Right renal cortex interstitium (tissue), 3 donors: ENCODE data around the gene IL17A. TPM values are rescaled to one million over a fixed set of nuclear protein-coding genes. Genes with fewer than 3 reads are reported as not detected.

Source experiments
- DNase-seq, 3 donors: peaks; one replicate each; pipeline ENCODE4 v3.0.0-alpha.2; 2013; ENCODE audit warnings: low read depth in 3 of 3, low spot score in 2 of 3
- polyA plus RNA-seq, 3 donors: library from polyadenylated mRNA; unstranded; fragments of 120-200 nt; gene quantifications; one replicate each; pipeline ENCODE4 v1.2.1, GENCODE V29; 2013; ENCODE audit not compliant: insufficient read length in 3 of 3

The IL17A gene
- polyA plus RNA-seq = not detected

DNA sequence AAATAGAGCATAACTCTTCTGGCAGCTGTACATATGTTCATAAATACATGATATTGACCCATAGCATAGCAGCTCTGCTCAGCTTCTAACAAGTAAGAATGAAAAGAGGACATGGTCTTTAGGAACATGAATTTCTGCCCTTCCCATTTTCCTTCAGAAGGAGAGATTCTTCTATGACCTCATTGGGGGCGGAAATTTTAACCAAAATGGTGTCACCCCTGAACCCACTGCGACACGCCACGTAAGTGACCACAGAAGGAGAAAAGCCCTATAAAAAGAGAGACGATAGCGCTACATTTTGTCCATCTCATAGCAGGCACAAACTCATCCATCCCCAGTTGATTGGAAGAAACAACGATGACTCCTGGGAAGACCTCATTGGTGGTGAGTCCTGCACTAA lies at the start of gene IL17A:
Gene IL17A, plus strand, starts transcription at position 301 of the 400 bp plus-strand sequence. Its CDS starts 57 bp downstream, at position 358.
- DNase-seq = no peak

DNA sequence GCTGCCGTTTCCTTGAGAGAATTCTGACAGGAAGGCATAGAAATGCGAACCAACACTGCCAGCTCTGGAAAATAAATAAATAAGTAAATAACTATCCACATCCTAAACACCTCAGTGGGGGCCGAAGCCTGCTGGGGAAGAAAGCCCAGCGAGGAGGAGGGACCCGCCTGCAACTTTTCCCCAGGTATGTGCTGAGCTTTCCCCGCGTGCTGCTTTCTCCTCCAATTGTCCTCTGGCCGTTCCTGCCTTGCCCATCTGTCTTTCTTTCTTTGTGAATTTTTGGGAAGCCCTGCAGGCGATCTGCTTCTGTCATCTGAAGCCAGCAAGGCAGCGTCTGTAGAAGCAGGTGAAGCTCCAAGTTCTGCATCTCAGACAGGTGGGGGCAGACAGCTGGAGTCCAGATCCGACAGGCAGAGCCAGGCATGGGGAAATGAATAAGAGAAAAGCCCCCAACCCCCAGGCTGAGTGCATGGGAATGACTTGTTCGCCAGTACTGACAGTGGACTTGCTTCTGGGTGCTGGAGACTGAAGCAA lies 49.2 kb upstream of the IL17A start:
- DNase-seq = no peak

DNA sequence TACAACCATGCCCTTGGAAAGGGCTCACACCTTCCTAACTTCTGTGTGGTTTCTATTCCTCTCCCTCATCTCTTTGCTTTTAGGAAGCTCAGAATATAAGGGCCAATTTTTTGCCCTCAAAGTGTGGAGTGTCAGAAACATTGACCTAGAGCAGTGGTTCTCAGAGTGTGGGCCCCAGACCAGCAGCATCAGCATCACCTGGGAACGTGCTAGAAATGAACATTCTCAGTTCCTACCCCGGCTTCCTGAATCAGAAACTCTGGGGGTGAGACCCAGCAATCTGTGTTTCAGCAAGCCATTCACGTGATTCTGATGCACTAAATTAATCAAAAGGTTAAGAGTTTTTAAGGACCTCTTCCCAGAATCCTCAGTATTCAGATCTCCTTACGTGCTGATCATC lies 47.9 kb upstream of the IL17A start:
- DNase-seq = no peak

DNA sequence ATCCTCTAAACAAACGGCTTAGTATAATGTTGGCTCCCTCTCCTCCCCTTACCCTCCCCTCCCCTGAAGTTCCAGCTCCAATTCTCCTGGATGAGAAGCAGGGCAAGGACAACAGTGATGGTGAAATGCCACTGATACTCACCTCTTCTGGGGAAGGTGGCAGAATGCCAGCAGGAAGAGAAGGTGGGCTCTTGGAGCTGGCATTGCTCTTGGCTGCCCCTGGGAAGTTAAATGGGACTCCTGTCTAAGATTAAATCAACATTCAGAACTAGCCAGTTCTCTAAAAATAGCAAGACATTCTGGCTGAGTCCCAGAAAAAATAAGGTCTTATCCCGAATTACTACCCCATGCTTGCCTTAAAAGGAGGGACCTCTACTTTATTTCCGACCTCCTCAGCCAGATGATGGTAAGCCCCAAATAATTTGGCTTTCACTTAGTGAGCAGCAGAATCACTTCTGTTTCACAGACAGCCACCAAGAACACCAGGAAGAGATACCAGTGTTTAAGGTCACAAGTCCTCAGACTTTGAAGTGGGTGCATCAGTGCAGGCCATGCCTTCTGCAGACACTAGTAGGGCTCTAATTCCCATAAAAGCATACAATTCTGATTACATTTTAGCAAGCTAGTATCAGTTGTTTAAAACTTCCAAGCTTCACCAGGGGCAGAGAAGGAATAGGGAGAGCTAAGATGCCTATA lies 46.0 kb upstream of the IL17A start:
- no peak for DNase-seq

DNA sequence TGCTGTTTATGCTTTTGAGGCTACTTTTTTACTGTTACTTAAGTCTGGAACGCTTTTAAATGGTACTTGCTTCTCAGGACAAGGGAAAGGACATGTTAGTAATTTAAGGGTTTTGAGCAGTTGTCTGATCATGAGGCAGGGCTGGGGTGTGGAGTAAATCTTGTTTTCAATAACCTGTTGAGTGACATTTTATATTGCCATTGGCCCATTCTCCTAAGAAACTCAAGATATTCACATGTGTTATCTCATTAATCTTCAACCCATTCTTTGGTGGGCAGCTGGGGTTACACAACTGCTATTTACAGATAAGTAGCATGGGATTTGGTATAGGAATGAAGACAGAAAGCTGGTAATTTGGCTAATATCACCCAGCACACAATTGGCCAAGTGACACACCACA lies 44.6 kb upstream of the IL17A start:
- no peak for DNase-seq

DNA sequence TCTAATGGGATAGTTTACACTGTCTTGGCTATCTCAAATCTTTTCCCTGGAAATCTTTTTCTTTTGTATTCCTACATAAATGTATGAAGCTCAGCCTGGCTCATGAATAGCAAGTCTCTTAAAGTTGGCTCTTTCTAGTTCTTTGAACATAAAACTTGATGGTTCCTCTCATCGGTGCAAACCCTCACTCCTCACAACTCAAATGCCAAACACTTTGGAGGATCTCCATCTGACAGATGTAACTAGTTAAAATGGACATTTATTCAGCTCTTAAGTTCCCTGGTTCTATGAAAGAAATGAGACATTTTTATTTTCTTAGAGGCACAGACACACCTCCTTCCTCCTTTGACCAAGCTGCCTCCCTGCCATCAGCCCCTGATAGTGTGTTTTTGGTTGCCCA lies 43.6 kb upstream of the IL17A start:
- no peak for DNase-seq

DNA sequence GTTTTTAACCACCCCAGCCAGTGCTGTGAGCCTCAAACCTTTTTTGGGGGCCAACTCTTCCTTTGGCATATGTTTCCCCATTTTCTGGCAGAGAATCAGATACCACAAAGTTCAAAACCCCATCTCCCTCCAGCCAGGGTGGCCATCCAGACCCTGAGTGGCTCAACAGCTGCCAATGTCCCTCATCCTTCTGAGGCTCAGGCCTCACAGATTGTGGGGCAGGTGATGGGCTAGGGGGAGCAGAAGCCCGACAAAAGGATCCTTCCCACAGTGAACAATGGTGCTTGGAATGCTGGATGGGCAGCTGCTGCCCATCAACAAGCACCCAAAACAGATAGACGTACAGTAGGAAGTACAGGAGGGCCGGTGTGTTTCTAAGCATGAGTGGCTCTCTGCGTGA lies 42.6 kb upstream of the IL17A start:
- DNase-seq = no peak

DNA sequence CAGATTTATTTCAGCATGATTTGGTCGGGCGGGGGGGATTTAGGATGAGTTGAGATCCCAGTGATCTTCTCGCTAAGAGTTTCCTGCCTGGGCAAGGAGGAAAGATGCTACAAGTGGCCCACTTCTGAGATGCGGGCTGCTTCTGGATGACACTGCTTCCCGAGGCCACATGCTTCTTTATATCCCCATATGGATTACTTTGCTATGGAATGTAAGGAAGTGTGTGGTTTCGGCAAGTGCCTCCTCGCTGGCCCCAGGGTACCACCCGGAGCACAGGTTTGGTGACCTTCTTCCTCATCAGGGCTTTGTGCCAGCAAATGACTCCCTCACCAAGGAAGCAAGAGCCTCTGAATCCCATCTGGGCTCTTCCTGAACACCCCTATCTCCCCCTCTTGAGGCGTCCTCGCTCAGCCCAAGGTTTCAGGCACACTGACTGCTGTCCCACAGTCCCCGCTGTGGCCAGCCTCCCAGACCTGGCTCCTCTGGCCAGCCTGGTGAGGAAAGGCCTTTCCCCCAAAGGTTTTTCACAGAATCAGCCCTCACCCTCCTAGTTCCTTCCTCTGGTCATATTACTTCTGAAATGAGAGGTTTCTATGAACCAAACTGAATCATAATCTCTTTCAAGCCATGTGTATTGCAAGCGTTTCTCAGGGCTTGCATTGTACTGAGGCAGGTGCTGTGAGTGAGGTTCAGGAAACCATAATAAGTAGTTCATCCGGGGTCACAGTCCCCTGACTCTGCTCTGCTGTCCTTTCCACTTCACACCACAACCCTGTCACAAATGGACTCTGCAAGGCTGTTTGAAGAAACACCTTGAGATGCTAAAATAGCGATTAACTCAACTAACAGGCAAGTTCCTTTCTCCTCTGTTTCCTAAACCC lies 41.7 kb upstream of the IL17A start:
- DNase-seq = no peak

DNA sequence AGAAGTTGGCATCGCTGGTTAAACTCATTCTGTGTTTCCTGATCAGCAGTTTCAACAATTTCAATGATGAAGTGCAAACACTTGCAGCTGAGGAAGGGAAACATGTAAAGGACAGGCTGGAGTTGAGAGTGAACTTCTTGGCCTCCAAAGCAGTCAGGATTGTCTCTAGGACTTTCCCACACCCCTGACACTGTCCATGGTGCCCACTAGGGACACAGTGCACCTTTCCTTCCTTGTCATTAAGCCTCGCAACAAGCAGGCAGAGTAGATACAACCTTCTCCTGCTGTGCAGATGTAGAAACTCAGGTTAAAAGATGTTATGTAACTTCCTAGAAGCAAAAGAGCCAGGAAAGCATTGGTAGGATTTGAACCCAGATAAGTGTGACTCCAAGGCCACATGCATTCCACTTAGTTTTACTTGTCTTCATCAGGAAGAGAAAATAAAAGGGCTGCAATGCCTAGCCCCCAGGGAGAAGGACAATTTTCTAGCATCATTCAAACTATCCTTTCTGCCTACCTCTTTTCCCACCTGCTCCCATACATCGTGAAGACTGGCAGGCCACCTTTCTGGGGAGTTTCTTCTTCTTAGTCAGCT lies 39.2 kb upstream of the IL17A start:
- no peak for DNase-seq

DNA sequence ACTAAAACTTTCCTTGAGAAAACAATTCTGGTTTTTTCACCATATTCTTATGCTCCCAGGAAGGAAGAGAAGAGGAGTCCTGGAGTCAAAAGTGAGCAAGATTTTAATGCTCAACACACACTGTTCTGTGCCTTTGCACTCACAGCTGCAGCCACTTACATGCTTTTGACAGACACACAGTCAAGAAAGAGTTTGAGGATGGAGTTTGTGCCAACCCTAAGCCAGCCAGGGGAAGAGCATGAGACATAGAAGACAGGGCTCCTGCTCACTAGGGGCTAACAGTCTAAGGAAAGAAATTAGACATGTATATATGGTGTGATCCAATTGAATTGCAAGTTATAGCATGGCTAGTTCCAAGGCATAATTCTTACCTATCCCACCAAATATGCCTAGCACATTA lies 37.1 kb upstream of the IL17A start:
- DNase-seq = no peak

DNA sequence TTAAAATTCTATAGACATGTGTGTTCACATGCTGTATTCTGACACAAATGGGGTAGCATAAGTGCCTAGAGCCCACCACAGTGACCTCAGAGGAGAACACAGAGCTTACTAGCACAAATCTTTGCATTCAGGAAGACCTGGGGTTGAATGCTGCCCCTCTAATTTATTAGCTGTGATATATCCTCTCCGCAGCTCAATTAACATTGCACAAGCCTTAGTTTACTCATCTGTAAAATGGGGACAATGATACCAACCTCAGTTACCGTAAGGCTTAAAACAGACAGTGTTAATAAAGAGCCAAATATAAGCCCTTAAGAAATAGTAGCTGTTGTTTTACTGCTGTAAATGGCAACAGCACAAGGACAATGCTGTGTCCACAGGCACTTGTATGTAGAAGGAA lies 36.2 kb upstream of the IL17A start:
- DNase-seq = no peak

DNA sequence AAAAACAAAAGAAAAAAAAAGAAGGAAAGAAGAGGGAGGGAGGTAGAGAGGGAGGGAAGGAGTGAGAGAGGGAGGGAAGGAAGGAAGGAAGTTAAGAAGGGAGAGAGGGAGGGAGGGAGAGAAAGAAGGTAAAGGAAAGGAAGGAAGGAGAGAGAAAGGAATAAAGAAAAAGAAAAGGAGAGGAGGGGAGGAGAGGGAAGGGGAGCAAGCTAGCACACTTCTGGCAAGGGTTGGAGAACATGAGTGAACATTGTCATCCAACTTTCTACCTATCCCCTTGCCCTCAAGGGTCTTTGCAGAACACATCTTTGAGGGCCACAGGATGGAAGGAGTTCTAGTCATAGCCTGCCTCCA lies 34.1 kb upstream of the IL17A start:
- DNase-seq = no peak

DNA sequence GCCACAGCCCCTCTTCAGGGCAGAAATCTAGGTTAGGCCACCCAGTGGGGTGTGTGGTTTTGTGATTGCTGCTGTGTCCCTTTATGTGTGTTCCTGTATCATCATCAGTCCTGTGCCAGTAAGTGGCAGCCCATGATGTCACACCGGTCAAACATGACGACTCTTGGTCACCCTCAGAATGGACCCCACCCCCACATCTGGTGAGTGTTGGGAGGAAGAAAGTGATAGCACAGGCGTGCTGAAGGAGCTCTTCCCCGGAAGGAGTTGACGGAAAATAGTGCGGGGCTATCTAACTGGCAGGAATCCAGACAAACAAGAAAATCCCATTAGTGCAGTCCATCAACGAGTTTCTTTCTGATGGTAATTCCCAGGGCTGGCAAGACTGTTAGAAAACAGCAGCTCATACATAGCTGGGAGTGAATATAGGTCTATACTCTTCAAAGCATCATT lies 33.4 kb upstream of the IL17A start:
- DNase-seq = no peak

DNA sequence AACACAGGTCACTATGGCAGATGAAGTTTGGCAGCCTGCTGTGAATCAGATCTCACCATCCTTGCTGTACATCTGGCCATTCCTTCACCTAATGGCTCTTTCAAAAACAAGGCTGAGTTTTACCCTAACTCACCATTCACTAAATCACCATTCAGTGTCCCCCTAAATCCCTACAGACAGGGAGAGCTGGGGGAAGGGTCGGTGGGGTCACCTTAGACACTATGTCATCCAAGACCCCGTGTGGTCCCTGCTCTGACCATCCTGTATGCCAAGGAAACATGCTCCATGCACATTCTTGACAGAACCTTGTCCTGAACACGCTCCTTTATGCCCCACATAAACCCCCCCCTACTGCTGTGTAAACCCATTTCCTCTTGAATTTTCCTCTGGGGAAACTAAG lies 31.8 kb upstream of the IL17A start:
- DNase-seq = no peak

DNA sequence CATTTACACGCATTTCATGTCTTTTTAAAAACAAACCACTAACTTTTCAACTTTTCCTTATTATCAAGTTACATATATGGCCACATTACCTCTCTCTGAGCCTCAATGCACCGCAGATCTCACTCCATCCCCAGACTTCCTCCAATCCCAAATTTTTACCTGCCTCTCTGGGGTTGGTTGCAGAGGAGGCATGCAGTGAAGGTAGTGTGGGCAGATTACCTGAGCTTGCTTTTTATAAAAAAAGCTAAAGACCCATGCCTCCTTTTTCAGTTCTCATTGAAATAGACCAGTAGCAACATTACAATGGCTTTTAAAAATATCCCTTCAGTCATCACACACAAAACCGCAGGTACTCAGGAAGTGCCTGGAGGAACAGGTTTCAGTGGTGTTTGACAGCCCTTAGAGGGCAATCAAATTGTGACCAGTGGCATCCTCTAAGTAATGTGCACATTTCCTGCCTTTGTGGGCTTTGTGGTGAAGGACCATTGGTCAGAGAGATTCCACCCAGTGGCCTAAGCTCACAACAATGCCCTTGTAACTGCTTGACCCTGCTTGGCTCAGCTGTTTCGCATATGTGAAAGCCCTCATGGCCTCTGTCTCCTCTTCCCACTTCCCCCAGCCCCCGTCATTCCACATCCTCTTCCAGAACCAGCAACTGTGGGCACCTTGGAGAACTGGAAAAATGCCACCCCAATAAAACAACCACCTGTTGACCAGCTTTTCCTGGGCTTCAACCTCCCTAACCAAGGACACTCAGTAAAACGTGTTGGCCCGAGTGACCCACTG lies 30.2 kb upstream of the IL17A start:
- DNase-seq = no peak

DNA sequence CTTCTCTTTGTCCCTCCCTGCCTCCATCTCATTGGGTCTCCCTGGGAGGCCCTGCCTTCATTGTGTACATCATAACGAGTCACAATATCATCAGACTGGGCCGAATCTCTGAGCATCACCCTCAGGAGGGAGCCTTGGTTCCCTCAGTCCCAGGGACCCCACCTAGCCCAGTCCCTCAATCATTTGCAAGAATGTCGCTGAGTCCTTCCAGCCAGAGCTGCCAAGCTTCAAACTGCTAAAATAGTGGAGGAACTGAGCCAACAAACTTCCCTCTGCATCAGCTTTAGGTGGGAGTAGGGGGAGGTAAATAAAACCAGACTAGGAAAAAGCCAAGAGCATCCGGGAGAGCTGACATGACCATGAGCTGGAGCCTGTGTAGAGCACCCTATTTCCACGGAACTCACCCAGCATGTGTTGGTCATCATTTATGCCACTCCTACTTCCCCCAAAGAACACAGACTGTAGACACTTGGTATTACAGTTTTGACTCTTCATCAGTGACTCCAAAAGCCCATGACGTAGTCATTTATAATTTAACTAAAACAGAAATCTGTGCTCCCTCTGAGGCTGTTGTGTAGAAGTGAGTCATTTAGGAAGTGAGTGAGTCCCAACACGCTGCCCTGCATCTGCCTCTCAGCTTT lies 28.8 kb upstream of the IL17A start:
- DNase-seq = no peak

DNA sequence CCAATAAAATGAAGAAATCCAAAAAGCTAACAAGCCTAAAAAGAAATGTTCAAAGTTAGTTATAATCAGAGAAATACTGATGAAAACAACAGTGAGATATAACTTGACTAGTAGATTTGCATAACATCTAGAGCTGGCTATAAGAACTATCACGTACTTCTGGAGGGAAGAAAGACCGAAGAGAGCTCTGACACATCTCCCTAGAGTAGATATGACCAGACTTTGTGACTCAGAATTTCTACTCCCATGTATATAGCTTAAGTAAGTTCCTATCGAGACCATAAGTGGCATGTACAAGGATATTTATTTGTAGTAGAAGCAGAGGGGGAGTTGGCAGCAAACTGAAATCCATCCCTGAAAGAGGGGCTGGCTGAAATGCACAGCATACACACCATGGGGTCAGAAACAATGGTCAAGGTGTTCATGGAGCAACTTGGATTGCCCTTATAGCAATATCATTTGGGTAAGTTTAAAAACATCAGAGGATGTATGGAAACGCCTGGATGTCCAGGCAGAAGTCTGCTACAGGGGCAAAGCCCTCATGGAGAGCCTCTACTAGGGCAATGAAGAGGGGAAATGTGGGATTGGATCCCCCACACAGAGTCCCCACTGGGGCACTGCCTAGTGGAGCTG lies 25.6 kb upstream of the IL17A start:
- DNase-seq = no peak

DNA sequence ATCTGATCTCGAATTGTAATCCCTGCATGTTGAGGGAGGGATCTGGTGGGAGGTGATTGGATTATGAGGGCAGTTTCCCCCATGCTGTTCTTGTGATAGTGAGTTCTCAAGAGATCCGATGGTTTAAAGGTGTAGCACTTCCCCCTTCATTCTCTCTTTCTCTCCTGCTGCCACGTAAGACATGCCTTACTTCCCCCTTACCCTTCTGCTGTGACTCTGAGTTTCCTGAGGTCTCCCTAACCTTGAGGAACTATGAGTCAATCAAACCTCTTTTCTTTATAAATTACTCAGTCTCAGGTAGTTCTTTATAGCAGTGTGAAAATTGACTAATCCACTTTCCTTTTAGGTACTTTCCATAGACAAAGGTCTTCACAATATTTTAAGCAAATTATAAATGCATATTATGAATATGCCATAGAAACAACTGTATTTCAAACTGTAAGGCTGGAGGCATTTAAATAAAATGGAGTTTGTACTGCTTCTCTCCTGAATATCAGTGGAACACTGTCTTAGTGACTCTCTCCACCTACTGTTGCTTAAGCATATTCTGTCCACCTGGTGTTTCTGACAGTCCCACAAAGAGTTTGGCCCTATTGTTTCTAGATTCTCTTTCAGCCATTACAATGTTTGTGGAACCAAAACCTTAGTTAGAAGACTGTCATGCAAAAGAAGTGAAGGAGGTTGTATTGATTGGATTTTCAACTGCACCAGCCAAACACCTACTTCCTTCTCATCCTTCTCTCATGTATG lies 24.3 kb upstream of the IL17A start:
- DNase-seq = no peak
